Hindlimb muscle (tissue), 1 donor: ENCODE results near the gene LDAF1. TPM values are rescaled to one million over a fixed set of nuclear protein-coding genes. Genes with fewer than 3 reads are reported as not detected.
"Not testable (repeated sequence)": the region's sequence is repeated elsewhere in the genome, so short reads cannot be mapped to it uniquely, and the experiment has no call there.

Experiments used
- DNase-seq: peaks from one replicate; pipeline ENCODE4 v3.0.0-alpha.2; 2013
- polyA plus RNA-seq: library from polyadenylated mRNA; unstranded; fragments of 120-200 nt; gene quantifications from one replicate; pipeline ENCODE4 v1.2.1, GENCODE V29; 2013; ENCODE audit not compliant: insufficient read length

The LDAF1 gene
- polyA plus RNA-seq, result 37.4 TPM

- peak; percentile 85 for DNase-seq
Measured at GRCh38 chr16:21158208-21159110, at the start of gene LDAF1. LDAF1 (plus strand) TSS chr16:21158674; CDS start chr16:21161183, 2,509 bp downstream.

- not testable (repeated sequence) for DNase-seq
Measured at GRCh38 chr16:21115551-21115950, 42.9 kb upstream of the LDAF1 start.

- no peak for DNase-seq
Measured at GRCh38 chr16:21116148-21116693, 42.3 kb upstream of the LDAF1 start.

- DNase-seq, result no peak
Measured at GRCh38 chr16:21117567-21117966, 40.9 kb upstream of the LDAF1 start.

- no peak for DNase-seq
Measured at GRCh38 chr16:21120976-21121520, 37.4 kb upstream of the LDAF1 start.

- no peak for DNase-seq
Measured at GRCh38 chr16:21125191-21125590, 33.3 kb upstream of the LDAF1 start.

GRCh38 chr16:21126518-21126917, 32.0 kb upstream of the LDAF1 start:
- no peak for DNase-seq

- no peak for DNase-seq
Measured at GRCh38 chr16:21128991-21129390, 29.5 kb upstream of the LDAF1 start.

- DNase-seq, result no peak
Measured at GRCh38 chr16:21130811-21131210, 27.7 kb upstream of the LDAF1 start.

- DNase-seq, result no peak
Measured at GRCh38 chr16:21134053-21134452, 24.4 kb upstream of the LDAF1 start.

- no peak for DNase-seq
Measured at GRCh38 chr16:21145738-21146137, 12.7 kb upstream of the LDAF1 start.

- DNase-seq, result no peak
Measured at GRCh38 chr16:21150375-21151001, 8.0 kb upstream of the LDAF1 start, which contains the start of gene DNAH3. DNAH3 (minus strand) TSS chr16:21150846; CDS start chr16:21150319, 527 bp downstream.

- DNase-seq, result not testable (repeated sequence)
Measured at GRCh38 chr16:21152160-21153030, 6.1 kb upstream of the LDAF1 start.

GRCh38 chr16:21153124-21153729, 5.2 kb upstream of the LDAF1 start:
- DNase-seq, result not testable (repeated sequence)

GRCh38 chr16:21156011-21156410, 2.5 kb upstream of the LDAF1 start:
- DNase-seq, result not testable (repeated sequence)

- peak; percentile 57 for DNase-seq
Measured at GRCh38 chr16:21156767-21157467, 1.6 kb upstream of the LDAF1 start.

- DNase-seq, result no peak
Measured at GRCh38 chr16:21157632-21158031, 842 bp upstream of the LDAF1 start.

GRCh38 chr16:21159281-21159951, 942 bp downstream of the LDAF1 start:
- DNase-seq, result peak; percentile 41

- DNase-seq, result no peak
Measured at GRCh38 chr16:21160276-21160675, 1.8 kb downstream of the LDAF1 start.

- DNase-seq, result no peak
Measured at GRCh38 chr16:21161211-21161610, 2.7 kb downstream of the LDAF1 start.
